HG02884 (cell line): ENCODE data around the gene ZCCHC14.
"Not testable (repeated sequence)": the region's sequence is repeated elsewhere in the genome, so short reads cannot be mapped to it uniquely, and the experiment has no call there.

ENCODE experiments used
- ATAC-seq: cut with Tn5 transposase; IDR thresholded peaks from one replicate; pipeline ENCODE4 v1.9.1; 2021; ENCODE audit warnings: mild to moderate bottlenecking, moderate library complexity; ENCODE audit not compliant: unreplicated experiment

ZCCHC14 gene

DNA sequence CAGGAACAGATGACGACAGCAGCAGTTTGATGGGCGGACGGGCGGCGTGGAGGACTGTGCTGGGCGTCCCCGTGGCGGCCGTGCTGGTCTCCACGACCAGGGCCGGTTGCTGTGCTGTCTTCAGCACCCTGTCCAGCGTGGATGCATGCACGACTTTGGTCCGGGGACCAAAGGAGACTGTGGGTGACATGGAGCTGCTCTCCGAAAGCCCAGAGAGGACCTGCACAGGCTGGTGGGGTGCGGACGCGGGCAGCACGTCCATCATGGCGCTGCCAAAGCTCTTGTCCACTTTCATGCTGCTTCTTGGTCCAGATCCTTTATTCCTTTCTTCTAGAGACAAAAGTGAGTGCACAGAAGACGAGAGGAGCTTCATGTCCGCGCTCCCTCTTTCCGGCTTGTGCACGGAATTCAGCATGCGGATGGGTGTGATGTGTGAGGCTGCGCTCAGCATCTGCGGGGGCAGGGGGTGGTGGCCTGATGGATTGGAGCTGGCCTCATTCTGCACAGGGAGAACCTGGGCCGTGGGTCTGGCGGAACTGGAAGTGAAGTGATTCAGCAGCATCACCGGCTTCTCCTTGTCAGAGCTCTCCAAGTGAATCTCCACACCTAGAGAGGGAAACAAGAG is 80.3 kb downstream of the ZCCHC14 start:
- no peak for ATAC-seq

DNA sequence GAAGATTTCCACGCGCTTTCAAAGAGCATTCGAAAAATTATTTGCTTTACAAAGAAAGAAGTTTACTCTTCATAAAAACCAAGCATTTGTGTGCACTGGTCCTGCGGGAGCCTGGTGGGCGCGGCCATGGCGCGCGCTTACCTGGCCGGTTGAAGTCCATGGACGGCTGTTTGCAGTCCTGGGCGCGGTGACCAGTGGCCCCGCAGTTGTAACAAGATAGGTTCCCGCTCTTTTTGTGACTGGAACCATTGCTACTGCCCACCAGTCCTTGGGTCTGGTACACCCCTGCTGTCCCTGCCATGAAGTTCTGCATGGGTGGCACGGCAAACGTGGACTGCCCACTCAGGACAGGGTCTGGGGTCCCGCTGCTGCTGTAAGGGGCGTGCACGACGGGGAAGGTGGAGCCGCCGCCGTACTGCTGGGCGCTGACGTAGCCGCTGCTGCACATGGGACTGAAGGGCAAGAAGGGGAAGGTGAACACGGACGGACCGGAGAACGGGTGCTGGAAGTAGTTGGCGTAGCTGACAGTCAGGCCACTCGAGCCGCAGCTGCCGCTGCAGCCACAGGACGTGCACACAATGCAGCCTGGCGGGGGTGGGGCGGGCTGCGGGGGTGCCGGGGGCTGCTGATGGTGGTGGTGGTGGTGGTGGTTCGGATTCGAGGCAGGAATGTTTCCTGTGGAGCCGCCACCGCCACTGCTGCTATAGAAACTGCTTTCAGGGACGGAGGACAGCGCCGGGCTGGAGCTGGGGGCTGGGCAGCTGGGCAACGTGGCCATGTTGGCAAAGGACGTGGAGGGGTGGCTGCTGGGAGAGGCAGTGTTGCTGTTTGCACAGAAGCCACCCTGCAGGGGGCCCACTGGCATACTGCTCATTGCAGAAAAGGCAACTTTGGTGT is 81.2 kb downstream of the ZCCHC14 start:
- ATAC-seq, result no peak

DNA sequence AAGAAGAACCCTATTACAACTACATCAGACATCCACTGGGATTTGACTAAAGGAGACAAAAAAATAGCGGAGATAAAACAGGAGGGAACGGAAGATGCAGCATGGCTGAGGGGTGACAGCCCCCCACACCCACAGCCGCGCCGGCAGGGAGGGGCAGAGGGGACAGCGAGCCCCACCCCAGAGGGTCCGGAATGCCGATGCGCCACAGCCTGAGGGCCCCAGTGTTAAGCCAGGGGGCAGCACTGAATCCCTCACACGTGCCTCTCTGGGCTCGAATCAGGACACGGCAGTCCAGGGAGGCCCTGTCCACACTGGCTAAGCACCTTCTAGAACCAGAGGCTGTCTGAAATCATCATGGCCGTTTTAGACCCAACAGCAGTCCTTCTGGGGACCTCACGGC is 81.9 kb downstream of the ZCCHC14 start:
- no peak for ATAC-seq

DNA sequence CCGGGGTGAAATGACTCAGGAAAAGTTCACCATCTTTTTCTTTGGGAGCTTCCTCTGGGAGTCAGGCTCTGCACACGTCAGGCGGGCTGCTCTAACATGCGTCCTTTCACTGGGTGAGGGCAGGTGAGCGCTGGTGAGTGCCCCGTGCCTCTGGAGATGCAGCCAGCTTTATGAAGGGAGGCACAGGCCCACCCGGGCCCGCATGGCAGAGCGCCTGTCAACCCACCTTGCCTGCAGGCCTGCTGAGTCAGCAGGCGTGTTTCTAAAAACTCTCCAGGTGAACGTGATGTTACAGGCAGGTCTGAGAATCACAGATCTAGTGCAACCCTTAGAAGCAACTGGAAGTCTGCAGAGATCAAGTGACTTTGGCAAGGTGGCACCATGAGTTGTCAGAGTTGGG is 82.3 kb downstream of the ZCCHC14 start:
- ATAC-seq, result no peak

DNA sequence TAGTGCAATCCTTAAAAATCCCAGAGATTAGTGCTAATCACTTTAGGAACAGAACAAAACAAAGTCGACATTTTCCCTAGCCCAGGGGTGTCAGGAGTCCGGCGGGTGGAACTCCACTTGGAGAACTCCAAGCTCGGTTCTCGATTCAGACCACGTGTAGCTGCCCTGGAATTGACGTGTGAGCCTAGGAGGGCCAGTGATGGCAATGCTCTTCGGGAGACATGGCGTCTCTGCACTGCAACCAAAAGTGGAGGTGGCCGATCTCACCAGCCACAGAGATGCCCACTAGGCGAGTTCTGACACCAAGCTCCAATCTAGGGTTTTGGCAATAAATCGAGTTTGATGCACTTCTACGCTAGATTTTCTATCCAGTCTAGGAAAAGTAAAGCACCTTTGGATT is 83.0 kb downstream of the ZCCHC14 start:
- no peak for ATAC-seq

DNA sequence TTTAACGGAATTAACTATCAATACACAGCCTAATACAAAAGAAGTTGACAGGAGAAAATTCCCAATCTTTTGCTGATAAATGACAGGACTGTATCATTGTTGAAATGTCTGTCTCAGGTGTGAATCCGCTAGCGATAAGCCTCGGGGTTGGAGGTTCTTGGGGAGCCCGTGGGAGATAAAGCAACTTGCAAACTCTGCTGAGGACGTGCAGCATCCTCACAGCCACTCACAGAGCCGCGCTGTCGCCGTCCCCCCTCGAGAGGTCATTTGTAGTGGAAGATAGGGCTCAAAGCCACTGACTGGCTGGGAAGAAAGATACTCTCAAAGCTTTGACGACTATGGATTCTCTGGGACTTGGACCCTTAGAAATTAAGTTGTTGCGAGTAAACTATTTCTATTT is 83.7 kb downstream of the ZCCHC14 start:
- ATAC-seq, result no peak

DNA sequence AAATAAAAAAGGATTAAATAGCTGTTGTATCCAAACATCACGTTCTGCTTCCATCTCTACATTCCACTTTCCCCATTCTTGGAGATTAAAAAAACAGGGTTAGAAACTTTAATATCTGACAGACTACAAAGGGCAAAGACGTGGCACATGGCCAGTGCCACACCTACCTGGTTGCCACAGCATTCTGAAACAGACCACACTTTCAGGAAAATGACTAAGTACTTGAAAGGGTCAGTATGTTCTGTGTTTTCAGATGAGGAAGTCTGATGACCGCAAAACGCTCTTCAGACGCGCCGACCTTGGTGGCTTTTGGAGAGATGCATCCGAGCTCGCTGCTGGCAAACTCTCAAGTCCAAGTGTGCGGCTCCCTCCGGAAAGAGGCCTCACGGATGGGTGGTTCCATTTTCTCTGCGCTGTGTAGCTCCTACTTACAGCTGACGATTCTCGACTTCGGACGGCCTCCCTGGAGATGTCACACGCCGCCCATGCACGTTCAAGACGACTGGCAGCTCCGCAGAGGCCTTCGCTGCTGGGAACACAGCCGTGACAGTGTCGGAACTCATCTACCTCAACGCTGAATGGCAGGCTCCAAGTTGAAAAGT is 85.2 kb downstream of the ZCCHC14 start:
- ATAC-seq, result no peak

DNA sequence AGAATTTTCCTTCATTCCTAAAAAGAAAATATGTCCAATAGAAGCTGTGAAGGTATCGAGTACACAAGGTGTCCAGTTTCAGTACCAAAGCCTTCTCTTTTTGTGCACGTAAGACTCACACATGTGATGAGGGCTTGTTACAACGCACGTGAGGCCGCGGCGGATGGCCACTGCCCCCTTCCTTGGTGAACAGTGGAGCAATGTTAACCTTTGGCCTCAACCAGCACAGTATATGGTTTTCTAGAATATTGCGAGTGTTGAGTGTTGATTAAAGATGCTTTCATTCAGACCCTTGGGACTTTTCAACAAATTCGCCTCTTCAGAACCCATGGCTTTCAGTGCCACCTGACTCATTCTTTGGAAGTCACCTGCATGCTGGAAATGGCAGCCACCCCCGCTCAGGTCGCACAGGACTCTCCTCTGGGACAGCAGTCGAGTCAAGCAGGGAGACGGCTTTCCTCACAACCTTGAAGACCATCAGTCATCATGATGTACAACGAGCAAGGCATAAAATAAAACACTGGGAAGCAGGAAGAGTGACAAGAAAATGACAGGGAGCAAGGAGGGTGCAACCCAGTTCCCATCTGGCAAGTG is 86.2 kb downstream of the ZCCHC14 start:
- no peak for ATAC-seq

DNA sequence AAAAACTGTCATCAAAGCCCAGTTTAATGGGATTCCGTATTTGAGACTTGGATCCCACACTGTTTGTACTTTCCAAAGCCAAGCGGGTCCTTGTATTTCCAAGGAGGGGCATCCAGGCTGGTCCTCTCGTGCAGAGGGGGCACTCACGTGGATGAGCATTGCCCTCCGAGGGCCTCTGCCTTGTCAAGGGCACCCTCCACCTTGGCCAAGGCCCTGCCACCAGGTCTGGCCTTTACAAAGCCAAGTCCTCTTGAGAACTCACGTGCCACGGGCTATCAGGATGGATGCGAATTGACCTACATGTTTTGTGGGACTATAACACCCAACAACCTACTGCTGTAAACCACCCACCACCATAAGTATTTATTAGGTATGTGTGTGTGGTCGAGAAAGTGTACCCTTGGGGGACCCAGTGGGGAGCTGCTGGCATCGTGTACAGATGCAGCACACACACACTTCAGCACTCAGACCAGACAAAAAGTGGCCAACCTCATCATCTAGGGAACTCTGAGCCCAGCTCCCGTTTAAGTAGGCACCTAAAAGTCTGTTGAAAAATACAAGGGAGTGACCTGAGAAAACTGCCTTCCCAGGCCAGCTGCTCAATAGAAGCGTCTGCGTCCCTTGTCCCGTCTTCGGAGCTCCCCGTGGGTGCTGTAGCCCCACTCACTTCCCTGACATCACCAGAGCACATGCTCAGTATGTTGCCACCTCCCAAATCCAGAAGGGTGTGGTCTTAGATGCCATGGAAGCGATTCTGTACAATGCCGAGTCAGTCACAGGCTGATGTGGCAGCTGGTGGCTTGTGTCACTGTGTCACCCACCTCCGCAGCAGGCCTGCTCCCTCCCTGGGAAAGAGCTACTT is 87.8 kb downstream of the ZCCHC14 start:
- ATAC-seq, result no peak

DNA sequence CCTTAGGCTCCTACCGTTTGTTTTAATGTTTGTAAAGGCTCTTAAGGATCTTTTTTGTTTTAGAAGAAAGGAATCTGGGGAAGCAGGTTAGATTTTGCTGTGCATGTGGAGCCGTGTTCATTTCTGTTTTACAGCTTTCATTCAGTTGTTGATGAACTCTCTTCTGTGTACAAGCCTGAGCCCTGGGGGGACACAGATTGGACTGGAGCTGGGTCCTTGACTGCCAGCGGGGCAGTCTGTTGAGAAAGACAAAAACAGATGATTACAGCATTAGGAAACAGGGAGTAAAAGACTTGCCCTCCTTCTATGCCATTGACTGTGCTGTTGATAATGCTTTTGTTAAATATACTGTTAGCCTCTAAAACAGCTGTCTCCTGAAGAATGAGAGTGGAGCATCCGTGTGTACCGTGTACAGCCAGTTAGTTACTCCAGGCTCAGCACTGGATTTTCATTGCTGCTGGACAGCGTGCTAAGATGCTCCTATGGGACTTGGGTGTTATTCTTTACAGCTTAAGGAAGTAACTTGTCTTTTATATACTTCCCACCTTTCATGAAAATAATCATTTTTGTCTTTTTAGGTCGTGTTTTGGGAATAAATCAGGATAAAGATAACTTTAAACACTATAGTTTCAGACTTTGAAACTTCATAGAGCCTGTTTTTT is 97.5 kb downstream of the ZCCHC14 start:
- no peak for ATAC-seq

DNA sequence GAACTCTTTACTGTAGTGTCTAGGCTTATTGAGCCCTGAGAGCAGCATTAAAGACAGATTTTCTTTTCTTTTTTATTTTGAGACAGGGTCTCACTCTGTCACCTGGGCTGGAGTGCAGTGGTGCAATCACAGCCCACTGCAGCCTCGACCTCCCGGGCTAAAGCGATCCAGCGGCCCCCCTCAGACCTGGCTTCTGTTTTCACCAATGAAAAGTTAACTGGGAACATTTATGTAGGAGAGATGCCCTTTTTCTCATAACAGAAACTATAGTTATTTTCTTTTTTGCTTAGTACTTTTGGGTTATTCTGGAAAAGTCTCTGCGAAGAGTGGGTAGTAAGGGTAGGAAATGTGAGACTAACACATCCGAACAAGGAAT is 99.2 kb downstream of the ZCCHC14 start:
- ATAC-seq, result no peak

DNA sequence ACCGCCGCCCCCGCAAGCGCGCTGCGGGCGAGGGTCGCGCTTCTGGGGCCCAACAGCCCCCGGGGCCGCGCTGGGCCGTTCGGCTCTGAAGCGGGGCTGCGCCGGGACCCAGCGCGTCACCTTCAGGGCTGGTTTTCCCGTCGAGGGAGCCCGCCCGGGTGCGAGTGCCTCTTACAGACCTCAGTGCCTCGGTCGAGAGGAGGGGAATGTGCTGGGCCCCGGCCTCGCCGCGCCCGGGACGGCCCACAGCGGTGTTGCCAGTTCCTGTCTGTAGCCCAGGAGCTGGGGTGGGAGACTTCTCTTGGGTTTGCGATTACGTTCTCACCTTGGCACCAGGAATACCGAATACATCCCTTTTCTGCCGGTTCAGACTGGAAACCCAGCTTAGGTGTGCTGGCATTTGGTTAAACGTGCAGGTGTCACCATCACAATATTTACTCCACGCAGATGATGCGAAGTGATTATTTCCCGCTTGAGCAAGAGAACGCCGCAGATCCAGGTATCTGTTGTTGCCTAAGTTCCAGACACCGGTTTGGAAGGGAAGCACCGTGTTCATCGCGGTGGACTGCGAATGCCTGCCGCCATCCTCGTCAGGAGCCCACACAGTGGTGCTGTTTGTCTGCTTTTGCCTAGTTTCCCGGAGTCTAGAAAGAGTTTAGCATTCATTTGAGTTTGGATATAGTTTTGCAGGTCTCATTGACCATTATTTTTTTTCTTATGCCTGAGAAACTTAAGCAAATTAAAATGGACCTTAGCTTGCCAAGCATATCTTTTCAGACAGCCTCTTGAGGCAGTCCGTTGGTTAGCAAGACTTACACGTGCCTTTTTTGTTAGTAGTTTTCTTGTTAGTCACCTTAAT is 99.8 kb downstream of the ZCCHC14 start:
- no peak for ATAC-seq

DNA sequence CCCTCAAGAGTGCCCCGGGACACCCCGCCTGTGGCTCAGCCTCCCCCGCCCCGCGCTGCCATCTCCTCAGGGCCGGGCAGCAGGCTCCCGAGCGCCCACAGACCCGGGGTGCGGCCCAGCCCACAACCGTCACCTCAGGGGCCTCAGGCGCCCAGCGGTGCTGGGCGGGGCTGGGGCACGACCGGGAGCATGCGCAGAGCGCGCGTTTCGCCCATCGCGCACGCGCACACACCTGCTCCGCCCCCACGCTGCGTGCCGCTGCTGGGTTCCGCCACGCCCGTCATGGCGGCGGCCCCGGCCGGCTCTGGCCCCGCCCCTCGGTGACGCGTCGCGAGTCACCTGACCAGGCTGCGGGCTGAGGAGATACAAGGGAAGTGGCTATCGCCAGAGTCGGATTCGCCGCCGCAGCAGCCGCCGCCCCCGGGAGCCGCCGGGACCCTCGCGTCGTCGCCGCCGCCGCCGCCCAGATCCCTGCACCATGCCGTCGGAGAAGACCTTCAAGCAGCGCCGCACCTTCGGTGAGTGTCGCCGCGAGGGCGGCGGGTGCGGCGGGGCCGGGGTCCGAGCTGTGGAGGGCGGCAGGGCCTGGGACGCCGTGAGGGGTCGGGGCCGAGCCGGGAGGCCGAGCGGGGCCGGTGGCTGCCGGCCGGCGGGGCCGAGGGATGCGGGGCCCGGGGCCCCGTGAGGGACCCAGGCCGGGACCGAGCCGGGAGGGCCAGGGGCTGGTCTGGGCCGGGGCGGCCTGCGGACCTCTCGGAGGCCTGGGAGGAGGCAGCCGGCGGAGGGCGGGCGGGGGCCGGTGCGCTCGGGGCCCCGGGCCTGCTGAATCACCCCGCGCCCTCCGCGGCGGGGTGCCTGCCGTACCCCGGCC is 100.6 kb downstream of the ZCCHC14 start, which contains the start of gene MAP1LC3B:
Gene MAP1LC3B, plus strand, starts transcription at position 387 of the 871 bp plus-strand sequence. Its CDS starts 92 bp downstream, at position 479.
- ATAC-seq, result peak; percentile 55

DNA sequence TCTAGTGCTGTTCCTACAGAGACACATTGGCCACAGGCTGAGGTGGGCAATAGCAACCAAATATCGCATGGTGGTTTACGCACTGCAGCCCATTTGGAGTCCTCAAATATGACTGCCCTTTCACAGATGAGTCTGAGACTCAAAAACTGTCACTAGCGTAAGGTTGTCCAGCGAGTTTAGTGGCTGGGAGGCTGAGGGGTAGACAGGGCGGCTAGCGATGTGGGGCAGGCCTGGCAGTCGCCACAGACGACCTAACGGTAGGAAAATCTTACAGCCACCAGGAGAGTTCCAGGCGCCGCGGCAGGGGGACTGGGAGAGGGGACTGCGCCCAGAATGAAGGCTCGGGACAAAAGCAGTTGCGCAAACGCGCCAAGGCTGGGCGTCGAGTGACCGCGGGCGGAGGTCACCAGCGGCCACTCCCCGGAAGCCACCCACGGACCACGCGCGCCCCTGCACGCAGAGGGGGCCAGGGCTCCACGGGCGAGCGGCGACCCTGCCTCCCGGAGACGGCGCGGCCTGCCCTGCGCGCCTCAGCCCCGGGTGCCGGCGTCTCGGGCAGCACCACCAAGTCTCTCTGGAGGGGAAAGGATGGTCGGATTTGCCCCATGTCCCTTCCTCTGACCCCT is 101.4 kb downstream of the ZCCHC14 start:
- no peak for ATAC-seq

DNA sequence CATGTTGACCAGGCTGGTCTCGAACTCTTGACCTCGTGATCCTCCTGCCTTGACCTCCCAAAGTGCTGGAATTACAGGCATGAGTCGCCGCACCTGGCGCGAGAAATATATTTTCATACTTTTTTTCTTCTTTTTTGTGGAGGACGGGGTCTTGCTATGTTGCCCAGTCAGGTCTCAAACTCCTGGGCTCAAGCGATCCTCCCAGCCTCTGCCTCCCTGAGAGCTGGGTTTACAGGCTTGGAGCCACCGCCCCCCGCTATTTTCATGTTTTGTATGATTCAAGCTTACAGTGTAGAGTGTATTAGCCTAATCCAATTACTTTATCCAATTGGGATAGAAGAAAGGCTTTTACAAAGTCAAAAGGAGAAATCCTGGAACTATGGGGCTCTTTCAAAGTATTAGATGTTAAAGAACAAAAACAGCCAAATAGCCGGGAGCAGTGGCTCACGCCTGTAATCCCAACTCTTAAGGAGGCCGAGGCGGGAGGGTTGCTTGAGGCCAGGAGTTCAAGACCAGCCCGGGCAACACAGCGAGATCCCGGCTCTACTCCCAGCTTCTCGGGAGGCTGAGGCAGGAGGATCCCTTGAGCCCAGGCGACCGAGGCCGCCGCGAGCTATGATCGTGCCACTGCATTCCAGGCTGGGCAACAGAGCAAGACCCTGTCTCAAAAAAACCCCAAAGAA is 102.0 kb downstream of the ZCCHC14 start:
- ATAC-seq, result no peak

DNA sequence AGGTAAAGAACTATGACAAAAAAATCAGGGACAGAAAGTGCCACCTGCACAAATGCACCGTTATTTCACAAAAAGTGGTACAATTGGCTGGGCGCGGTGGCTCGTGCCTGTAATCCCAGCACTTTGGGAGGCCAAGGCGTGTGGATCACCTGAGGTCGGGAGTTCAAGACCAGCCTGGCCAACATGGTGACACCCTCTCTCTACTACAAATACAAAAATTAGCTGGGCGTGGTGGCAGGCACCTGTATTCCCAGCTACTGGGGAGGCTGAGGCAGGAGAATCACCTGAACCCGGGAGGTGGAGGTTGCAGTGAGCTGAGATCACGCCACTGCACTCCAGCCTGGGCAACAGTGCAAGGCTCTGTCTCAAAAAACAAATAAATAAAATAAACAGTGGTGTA is 102.9 kb downstream of the ZCCHC14 start:
- not testable (repeated sequence) for ATAC-seq

DNA sequence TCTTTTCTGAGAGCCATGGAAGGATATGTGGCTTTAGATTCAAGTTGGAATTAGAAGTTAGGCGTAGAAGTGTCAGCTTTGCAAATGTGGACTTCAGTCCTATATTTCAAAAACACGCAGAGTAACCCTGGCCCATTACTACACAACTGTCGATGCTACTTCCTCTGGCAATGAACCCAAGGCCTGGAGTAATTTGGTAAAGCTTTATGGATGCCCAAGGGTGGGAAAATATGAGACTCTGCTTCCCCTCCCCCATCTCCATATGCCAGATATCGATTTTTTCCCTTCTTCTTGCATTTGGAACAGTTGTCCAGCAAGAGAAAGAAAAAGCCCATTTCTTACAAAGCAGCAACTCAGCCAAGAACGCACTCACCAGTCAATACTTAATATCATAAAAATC is 103.6 kb downstream of the ZCCHC14 start:
- no peak for ATAC-seq
